ENCODE data around the gene ACAN. TPM values are rescaled to one million over a fixed set of nuclear protein-coding genes. Genes with fewer than 3 reads are reported as not detected.

ACAN gene
- total and polyA plus RNA-seq, 10 of the 15 experiments (the other 5 are each of a cell fraction or from before 2014, with no cell fraction given): not detected

- H3K27me3 ChIP-seq (replicated peaks in 1 of 2; ENCODE audit: control insufficient read depth in 2 of 2, insufficient read depth in 2 of 2, low read length in 1 of 2): peaks cover 2 to 3% of the 10 kb centered on the region in 2 experiments; a peak in 3 of 4 replicates
- H3K4me1 ChIP-seq (ENCODE audit: control insufficient read depth, insufficient read depth, low read length): no peaks in the 10 kb centered on the region
- no peak overlapping the region for H3K27ac ChIP-seq (ENCODE audit: control insufficient read depth, insufficient read depth)
- intact Hi-C loops (cut with micrococcal nuclease; ENCODE audit: unreplicated experiment) (no loop called here), in situ Hi-C loops (cut with MboI) (no loop called here)
- 39% methylated on average over 7 of the region's 7 CpGs for WGBS (ENCODE audit: insufficient coverage, insufficient replicate concordance, low lambda C conversion rate, missing lambda C conversion rate)
- H3K9ac ChIP-seq (ENCODE audit: control insufficient read depth, insufficient read depth, low read length): no peak overlapping the region
- ChIA-PET SMC1A (ENCODE audit: uncharacterized antibody, unreplicated experiment) (no interaction called here), RAD21 (ENCODE audit: unreplicated experiment) (no interaction called here), POLR2A (no interaction called here), CTCF (interaction anchor here (0.6 kb wide), 1 partner anchor 305 kb away, joined by 3 read pairs; no protein-coding TSS in a partner anchor)
- no peak for ATAC-seq
- H3K36me3 ChIP-seq (ENCODE audit: control insufficient read depth in 2 of 2, insufficient read depth in 2 of 2, low read length in 1 of 2): no peaks in the 10 kb centered on the region
- H3K4me3 ChIP-seq: no peak overlapping the region
- DNase-seq (ENCODE audit: low read depth, low spot score): no peak
- BruUV-seq (replicated peaks): no TSS peak
- no peak overlapping the region for H2AFZ ChIP-seq (ENCODE audit: control insufficient read depth, low read depth, low read length)
- H3K9me3 ChIP-seq (replicated peaks; ENCODE audit: control insufficient read depth, insufficient read depth, low read length): no peaks in the 10 kb centered on the region
- no peaks in the 10 kb centered on the region for H3K79me2 ChIP-seq (ENCODE audit: control insufficient read depth, insufficient read depth, low read length)
- no peak for FAIRE-seq
- no peak overlapping the region for H3K4me2 ChIP-seq (ENCODE audit: control insufficient read depth, insufficient read depth)
- H4K20me1 ChIP-seq (ENCODE audit: control insufficient read depth, insufficient read depth): no peaks in the 10 kb centered on the region
- no peak for TF ChIP-seq SP1 (IDR thresholded peaks at IDR 0.05; ENCODE audit: low read depth, low read length)
- no peak for TF ChIP-seq SIX5 (IDR thresholded peaks at IDR 0.05; ENCODE audit: low read depth, low read length, severe bottlenecking)
- TF ChIP-seq ZNF622 (IDR thresholded peaks at IDR 0.05): no peak
- TF ChIP-seq EGR1 (IDR thresholded peaks at IDR 0.05; ENCODE audit: borderline replicate concordance in 1 of 2, low read depth in 2 of 2, low read length in 2 of 2): no peak
- TF ChIP-seq IKZF1 (conservative IDR thresholded peaks at IDR 0.05): no peak
- TF ChIP-seq ATF7 (IDR thresholded peaks at IDR 0.05; ENCODE audit: low read depth): no peak
- TF ChIP-seq E4F1 (IDR thresholded peaks at IDR 0.05; ENCODE audit: borderline replicate concordance, partially characterized antibody): no peak
- TF ChIP-seq ZZZ3 (IDR thresholded peaks at IDR 0.05; ENCODE audit: control insufficient read depth, insufficient read length, low read depth): no peak
- no peak for TF ChIP-seq KAT2A (conservative IDR thresholded peaks at IDR 0.05; ENCODE audit: control insufficient read depth, low read depth, low read length)
- TF ChIP-seq CTCF (IDR thresholded peaks at IDR 0.05 in 2 of 3, conservative IDR thresholded peaks at IDR 0.05 in 1 of 3; ENCODE audit: control insufficient read depth in 2 of 3, extremely low read depth in 1 of 3, insufficient read depth in 1 of 3, low read depth in 3 of 3, low read length in 3 of 3): no peak
- TF ChIP-seq, protein P1, sequence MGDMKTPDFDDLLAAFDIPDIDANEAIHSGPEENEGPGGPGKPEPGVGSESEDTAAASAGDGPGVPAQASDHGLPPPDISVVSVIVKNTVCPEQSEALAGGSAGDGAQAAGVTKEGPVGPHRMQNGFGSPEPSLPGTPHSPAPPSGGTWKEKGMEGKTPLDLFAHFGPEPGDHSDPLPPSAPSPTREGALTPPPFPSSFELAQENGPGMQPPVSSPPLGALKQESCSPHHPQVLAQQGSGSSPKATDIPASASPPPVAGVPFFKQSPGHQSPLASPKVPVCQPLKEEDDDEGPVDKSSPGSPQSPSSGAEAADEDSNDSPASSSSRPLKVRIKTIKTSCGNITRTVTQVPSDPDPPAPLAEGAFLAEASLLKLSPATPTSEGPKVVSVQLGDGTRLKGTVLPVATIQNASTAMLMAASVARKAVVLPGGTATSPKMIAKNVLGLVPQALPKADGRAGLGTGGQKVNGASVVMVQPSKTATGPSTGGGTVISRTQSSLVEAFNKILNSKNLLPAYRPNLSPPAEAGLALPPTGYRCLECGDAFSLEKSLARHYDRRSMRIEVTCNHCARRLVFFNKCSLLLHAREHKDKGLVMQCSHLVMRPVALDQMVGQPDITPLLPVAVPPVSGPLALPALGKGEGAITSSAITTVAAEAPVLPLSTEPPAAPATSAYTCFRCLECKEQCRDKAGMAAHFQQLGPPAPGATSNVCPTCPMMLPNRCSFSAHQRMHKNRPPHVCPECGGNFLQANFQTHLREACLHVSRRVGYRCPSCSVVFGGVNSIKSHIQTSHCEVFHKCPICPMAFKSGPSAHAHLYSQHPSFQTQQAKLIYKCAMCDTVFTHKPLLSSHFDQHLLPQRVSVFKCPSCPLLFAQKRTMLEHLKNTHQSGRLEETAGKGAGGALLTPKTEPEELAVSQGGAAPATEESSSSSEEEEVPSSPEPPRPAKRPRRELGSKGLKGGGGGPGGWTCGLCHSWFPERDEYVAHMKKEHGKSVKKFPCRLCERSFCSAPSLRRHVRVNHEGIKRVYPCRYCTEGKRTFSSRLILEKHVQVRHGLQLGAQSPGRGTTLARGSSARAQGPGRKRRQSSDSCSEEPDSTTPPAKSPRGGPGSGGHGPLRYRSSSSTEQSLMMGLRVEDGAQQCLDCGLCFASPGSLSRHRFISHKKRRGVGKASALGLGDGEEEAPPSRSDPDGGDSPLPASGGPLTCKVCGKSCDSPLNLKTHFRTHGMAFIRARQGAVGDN (IDR thresholded peaks at IDR 0.05): no peak
- no peak for TF ChIP-seq YBX1 (IDR thresholded peaks at IDR 0.05)
- TF ChIP-seq YY1 (IDR thresholded peaks at IDR 0.05; ENCODE audit: low read depth, low read length): no peak
- no peak for TF ChIP-seq CHD4 (IDR thresholded peaks at IDR 0.05)
- TF ChIP-seq POLR2A (IDR thresholded peaks at IDR 0.05; ENCODE audit: low read depth, low read length): no peak
- TF ChIP-seq PKNOX1 (IDR thresholded peaks at IDR 0.05): no peak
These were observed 5.4 kb upstream of the ACAN start for GRCh38 chr15:88797663-88798339.

Measured in GM12878 (cell line).